Measurements from ENCODE around the gene STAT5B. TPM values are rescaled to one million over a fixed set of nuclear protein-coding genes. Genes with fewer than 3 reads are reported as not detected.

Gene STAT5B
- total and polyA plus RNA-seq, 5 donors = 19.7 to 46.3 (median 40.0) TPM

DNA sequence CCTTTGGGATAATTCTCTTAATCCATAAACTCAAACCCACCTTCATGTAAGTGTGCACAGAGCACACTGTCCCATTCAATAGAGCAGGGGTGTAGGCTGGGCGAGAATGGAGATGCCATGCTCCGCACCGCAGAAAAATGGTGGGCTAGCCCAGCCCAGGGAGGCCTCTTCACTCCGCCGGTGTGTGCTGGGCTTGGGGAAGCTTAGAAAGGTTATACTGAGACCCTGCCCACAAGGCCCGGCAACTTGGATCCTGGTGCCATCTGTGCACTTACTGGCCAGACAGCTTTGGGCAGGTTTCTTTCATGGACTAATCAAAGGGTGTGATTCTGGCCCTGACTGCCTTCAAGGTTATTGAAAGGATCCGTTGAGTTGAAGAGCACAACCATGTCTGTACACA, 8.4 kb upstream of the STAT5B start:
- Histone ChIP-seq H3K27me3 (ENCODE audit: control insufficient read depth, insufficient read depth) (no peaks in the 10 kb centered on the region), H3K27ac (ENCODE audit: low read length) (no peak overlapping the region), H3K4me1 (ENCODE audit: control insufficient read depth, insufficient read depth, low read length) (peaks cover 2% of the 10 kb centered on the region), H3K9me3 (ENCODE audit: control insufficient read depth, low read length) (no peaks in the 10 kb centered on the region), H3K4me3 (ENCODE audit: low read length) (no peak overlapping the region)
- intact Hi-C loops (cut with DNase I) = no loop called here
- no peak for DNase-seq
- WGBS = 95% methylated on average over 7 of the region's 7 CpGs
- ATAC-seq = no peak

GRCh38 chr17:42284024-42284369, 7.8 kb upstream of the STAT5B start:
- Histone ChIP-seq H3K9me3 (ENCODE audit: control insufficient read depth, low read length) (no peaks in the 10 kb centered on the region), H3K4me1 (ENCODE audit: control insufficient read depth, insufficient read depth, low read length) (peaks cover 2% of the 10 kb centered on the region), H3K4me3 (ENCODE audit: low read length) (no peak overlapping the region), H3K27ac (ENCODE audit: low read length) (no peak overlapping the region), H3K27me3 (ENCODE audit: control insufficient read depth, insufficient read depth) (no peaks in the 10 kb centered on the region)
- ATAC-seq = no peak
- WGBS = 91% methylated on average over 5 of the region's 5 CpGs
- intact Hi-C loops (cut with DNase I) = no loop called here
- no peak for DNase-seq

DNA sequence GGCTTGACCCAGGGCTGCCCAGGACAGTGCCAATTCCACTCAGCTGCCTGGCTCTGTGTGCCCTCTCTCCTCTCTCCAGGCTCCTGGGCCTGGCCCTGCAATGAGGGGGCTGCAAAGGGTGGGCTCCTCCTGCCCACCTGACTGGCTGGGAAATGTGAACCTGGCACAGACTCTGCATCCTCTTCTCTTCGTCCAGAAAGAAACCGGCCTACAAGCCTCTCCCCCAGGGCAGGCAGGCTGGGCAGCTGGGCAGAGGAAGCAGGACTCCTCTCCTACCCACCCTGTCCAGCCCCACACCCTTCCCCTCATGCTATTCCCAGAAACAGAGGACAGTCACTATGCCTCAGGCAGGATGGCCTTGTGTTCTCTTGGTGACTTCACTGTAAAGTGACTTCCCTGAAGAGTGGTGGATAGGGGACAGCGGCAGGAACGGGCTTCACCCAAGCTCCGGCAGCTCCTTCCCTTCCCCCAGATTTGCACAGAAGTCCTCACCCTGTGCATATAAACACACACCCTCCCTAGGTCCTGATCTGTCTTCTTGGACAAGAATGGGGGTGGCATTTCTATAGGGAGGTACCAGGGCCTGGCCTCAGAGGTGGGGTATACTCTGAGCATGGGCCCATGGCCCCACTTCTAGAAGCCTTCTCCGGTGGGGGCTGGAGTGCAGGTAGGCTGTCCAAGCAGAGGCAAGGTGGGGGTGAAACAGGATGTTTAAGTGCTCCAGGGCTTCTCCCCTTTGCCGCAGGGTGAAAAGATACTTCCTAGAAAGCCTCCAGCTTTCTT, 7.2 kb upstream of the STAT5B start:
- H3K4me3 ChIP-seq (ENCODE audit: low read length) = no peak overlapping the region
- no peaks in the 10 kb centered on the region for H3K9me3 ChIP-seq (ENCODE audit: control insufficient read depth, low read length)
- intact Hi-C loops (cut with DNase I) = no loop called here
- no peak for DNase-seq
- no peak for ATAC-seq
- WGBS = 86% methylated on average over 7 of the region's 7 CpGs
- H3K27me3 ChIP-seq (ENCODE audit: control insufficient read depth, insufficient read depth) = no peaks in the 10 kb centered on the region
- H3K27ac ChIP-seq (ENCODE audit: low read length) = no peak overlapping the region
- H3K4me1 ChIP-seq (ENCODE audit: control insufficient read depth, insufficient read depth, low read length) = peaks cover 2% of the 10 kb centered on the region

- Histone ChIP-seq H3K27me3 (ENCODE audit: control insufficient read depth, insufficient read depth) (no peaks in the 10 kb centered on the region), H3K9me3 (ENCODE audit: control insufficient read depth, low read length) (no peaks in the 10 kb centered on the region), H3K27ac (ENCODE audit: low read length) (no peak overlapping the region), H3K4me3 (ENCODE audit: low read length) (no peak overlapping the region), H3K4me1 (ENCODE audit: control insufficient read depth, insufficient read depth, low read length) (peaks cover 2% of the 10 kb centered on the region)
- intact Hi-C loops (cut with DNase I) = no loop called here
- DNase-seq (no peak), ATAC-seq (no peak)
- 89% methylated on average over 6 of the region's 6 CpGs for WGBS
Measured at GRCh38 chr17:42282478-42283080, 6.4 kb upstream of the STAT5B start.

DNA sequence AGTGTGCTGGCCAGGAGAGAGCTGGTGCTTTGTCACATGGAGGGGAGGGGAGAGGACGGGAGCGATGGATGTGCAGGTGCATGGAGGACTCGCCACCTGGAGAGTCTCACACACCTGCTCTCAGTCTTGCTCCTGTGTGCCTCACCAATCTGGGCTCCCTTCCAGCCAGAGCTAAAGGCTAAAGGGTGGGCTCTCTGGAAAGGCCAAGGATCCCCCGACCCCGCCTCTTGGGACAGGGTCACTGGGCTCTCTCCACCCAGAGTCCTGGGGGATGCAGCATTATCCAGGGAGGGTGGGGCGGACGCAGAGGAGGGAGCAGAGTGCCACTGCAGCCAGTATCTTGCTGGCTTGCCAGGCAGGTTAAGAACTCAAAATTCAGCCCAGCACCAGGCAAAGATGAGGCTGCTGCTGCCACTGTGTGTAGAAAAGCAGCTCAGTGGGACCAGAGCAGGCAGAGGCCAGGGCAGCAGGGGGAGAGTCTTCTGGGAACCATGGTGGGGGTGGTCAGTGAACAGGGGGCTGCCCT, 5.4 kb upstream of the STAT5B start:
- intact Hi-C loops (cut with DNase I) = no loop called here
- Histone ChIP-seq H3K27ac (ENCODE audit: low read length) (no peak overlapping the region), H3K27me3 (ENCODE audit: control insufficient read depth, insufficient read depth) (no peaks in the 10 kb centered on the region), H3K4me1 (ENCODE audit: control insufficient read depth, insufficient read depth, low read length) (no peaks in the 10 kb centered on the region), H3K9me3 (ENCODE audit: control insufficient read depth, low read length) (no peaks in the 10 kb centered on the region), H3K4me3 (ENCODE audit: low read length) (no peak overlapping the region)
- ATAC-seq = no peak
- WGBS = 90% methylated on average over 7 of the region's 7 CpGs
- DNase-seq = no peak

GRCh38 chr17:42279776-42280630, 3.8 kb upstream of the STAT5B start:
- no peak overlapping the region for H3K27ac ChIP-seq (ENCODE audit: low read length)
- WGBS = 87% methylated on average over 4 of the region's 4 CpGs
- no peak for DNase-seq

DNA sequence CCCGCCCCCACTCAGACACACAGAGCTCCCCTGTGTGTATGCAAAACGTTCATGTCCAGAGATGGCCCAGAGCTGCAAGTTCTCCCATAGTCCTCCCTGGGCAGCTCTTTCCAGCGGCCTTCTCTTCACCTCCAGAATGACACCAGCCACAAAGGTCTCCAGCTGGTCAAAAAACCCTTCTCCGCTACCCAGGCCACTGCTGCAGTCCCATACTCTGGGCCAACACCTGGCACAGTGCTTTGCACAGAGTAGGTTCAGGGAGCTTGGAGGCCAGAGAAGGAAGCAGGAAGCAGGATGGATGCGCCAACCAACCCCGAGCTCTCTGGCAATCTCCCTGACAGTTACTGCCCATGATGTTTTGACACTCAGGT, 1.1 kb upstream of the STAT5B start:
- no peak overlapping the region for H3K4me3 ChIP-seq (ENCODE audit: low read length)
- no peaks in the 10 kb centered on the region for H3K27me3 ChIP-seq (ENCODE audit: control insufficient read depth, insufficient read depth)
- no peaks in the 10 kb centered on the region for H3K4me1 ChIP-seq (ENCODE audit: control insufficient read depth, insufficient read depth, low read length)
- DNase-seq (peak in 1 of 3 donors; percentile 58), ATAC-seq (no peak)
- 46% methylated on average over 6 of the region's 6 CpGs for WGBS
- intact Hi-C loops (cut with DNase I) = no loop called here
- H3K9me3 ChIP-seq (ENCODE audit: control insufficient read depth, low read length) = no peaks in the 10 kb centered on the region
- H3K27ac ChIP-seq (ENCODE audit: low read length) = peak overlapping the region; percentile 61

More at GRCh38 chr17:42279776-42280630, 3.8 kb upstream of the STAT5B start:
- Histone ChIP-seq H3K9me3 (ENCODE audit: control insufficient read depth, low read length) (no peaks in the 10 kb centered on the region), H3K4me3 (ENCODE audit: low read length) (no peak overlapping the region), H3K4me1 (ENCODE audit: control insufficient read depth, insufficient read depth, low read length) (no peaks in the 10 kb centered on the region), H3K27me3 (ENCODE audit: control insufficient read depth, insufficient read depth) (no peaks in the 10 kb centered on the region)
- ATAC-seq = no peak
- intact Hi-C loops (cut with DNase I) = no loop called here

DNA sequence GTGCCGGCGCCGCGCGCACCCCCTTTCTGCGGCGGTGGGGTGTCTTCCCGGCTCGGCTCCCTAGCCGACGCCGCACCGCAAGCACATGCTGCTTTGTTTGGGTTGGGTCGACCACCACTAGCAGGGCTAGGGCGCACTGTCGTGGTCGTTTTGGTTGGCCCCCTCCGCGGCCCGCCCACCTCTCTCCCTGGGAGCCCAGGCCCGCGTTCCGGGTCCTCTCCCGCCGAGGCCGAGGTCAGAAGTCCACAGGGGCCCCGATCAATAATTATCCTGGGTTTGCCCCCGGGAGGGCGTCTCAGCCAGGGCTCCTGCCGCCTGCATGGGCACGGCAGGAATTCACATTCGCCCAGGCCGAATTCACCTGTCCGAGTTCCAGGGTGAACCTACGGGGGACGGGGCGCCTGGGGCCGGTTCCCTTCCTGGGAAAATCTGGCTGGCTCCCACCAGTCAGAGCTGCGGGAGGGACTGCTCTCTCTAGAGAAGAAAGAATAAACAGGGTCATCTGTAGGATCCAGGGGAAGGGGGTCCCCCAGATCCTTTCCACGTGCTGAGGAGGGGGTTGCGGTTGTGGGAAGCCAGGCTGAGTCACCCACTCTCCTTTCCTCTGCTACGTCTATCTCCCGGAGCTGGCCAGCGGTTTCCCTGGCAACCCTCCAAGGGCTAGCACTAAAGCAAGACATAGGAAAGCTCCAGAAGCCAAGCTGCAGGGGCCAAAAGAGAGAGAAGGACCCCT, 584 bp upstream of the STAT5B start:
- WGBS = under 1% methylated on average over 44 of the region's 44 CpGs
- peak; percentile 86 to 90 (median 89) for DNase-seq
- no peaks in the 10 kb centered on the region for H3K4me1 ChIP-seq (ENCODE audit: control insufficient read depth, insufficient read depth, low read length)
- H3K27ac ChIP-seq (ENCODE audit: low read length) = peak overlapping the region; percentile 61
- H3K27me3 ChIP-seq (ENCODE audit: control insufficient read depth, insufficient read depth) = no peaks in the 10 kb centered on the region
- H3K9me3 ChIP-seq (ENCODE audit: control insufficient read depth, low read length) = no peaks in the 10 kb centered on the region
- peak; percentile 56 to 73 for ATAC-seq
- intact Hi-C loops (cut with DNase I) = no loop called here
- H3K4me3 ChIP-seq (ENCODE audit: low read length) = peak overlapping the region; percentile 100

DNA sequence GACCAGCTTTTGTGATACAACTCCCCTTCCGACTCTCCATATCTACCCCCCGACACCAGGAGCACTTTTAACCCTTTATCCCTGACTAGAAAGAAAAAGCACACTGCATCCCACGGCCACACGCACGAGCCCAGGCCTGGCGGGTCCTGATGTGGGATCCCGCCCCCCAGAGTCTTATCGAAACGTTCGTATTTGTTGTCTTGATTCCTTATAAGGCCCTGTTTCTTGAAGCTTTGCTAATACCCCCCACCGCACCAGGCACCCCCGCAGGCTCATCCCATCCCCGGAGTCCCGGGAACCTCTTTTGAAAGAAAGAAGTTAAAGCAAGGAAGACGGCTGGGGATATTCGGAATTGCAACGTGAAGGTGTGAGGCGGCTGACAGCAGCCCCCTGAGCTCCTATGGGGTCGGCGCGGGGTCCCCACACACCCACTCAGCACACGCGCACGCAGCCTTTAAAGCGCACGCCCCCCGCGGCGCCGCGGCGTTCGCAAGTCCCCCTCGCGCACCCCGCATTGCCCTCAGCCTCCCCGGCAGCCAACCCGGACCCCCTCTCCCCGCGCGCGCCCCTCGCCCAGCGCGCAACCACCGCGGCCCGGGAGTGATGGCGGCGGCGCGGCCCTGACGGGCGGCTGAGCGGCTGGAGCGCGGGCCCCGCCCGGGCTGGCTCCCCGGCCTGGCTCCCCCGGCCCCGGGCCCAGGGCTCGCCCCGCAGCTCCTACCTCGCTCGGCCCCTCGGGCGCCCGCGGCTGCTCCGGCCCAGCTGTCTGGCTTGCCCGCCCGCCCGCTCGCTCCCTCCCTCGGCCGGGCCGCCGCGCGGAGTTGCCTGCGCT, 448 bp downstream of the STAT5B start:
- Histone ChIP-seq H3K27me3 (ENCODE audit: control insufficient read depth, insufficient read depth) (no peaks in the 10 kb centered on the region), H3K27ac (ENCODE audit: low read length) (peak overlapping the region; percentile 80), H3K4me1 (ENCODE audit: control insufficient read depth, insufficient read depth, low read length) (no peaks in the 10 kb centered on the region), H3K4me3 (ENCODE audit: low read length) (peak overlapping the region; percentile 100), H3K9me3 (ENCODE audit: control insufficient read depth, low read length) (no peaks in the 10 kb centered on the region)
- intact Hi-C loops (cut with DNase I) = no loop called here
- ATAC-seq (peak; percentile 47 to 54), DNase-seq (peak in 1 of 3 donors; percentile 22)
- under 1% methylated on average over 82 of the region's 82 CpGs for WGBS

All from right cardiac atrium (tissue), 5 donors.